Adrenal gland (tissue), 5 donors: ENCODE data around the gene NUCKS1.

Experiments
- POLR2A ChIP-seq, 2 donors: fragments of 450-650 bp; IDR thresholded peaks; one replicate each; pipeline ENCODE4 v1.6.1; 2017; ENCODE audit warnings: antibody characterized with exemption in 2 of 2, mild to moderate bottlenecking in 2 of 2, moderate library complexity in 1 of 2
- TF ChIP-seq, protein P1 (sequence below), 6 experiments: fragments of 450-650 bp in 4 of 6; fragments of 200-600 bp in 2 of 6; sonication (generic) in 1 of 6; IDR thresholded peaks; 1 replicate in 5 of 6; 2 replicates in 1 of 6; pipeline versions ENCODE4 v1.5.1 to v1.8.0; 2016 to 2021; ENCODE audit warnings: antibody characterized with exemption in 6 of 6, mild to moderate bottlenecking in 2 of 6, moderate library complexity in 1 of 6
- donor health status: DM: no; HTN: no; CAD: no.

DNA sequence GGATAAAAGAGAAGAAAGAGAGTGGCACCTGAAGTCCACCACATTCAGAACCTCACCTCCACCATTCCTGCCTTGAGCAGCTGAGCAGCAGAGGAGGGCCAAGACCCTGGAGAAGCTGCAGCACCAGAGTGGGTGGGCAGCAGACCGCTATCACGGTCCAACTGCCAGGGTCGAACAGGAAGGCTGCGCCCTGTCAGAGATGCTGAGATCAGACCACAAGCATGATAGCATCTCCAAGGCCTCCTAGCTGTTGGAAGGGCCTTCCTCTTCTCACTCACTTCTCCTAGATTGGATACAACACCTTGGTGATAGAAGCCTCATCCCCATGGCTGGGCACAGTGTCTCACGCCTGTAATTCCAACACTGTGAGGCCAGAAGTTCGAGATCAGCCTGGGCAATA, 57.6 kb downstream of the NUCKS1 start:
- TF ChIP-seq, protein P1, sequence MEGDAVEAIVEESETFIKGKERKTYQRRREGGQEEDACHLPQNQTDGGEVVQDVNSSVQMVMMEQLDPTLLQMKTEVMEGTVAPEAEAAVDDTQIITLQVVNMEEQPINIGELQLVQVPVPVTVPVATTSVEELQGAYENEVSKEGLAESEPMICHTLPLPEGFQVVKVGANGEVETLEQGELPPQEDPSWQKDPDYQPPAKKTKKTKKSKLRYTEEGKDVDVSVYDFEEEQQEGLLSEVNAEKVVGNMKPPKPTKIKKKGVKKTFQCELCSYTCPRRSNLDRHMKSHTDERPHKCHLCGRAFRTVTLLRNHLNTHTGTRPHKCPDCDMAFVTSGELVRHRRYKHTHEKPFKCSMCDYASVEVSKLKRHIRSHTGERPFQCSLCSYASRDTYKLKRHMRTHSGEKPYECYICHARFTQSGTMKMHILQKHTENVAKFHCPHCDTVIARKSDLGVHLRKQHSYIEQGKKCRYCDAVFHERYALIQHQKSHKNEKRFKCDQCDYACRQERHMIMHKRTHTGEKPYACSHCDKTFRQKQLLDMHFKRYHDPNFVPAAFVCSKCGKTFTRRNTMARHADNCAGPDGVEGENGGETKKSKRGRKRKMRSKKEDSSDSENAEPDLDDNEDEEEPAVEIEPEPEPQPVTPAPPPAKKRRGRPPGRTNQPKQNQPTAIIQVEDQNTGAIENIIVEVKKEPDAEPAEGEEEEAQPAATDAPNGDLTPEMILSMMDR (IDR thresholded peaks at IDR 0.05): no peak
- no peak for TF ChIP-seq POLR2A (IDR thresholded peaks at IDR 0.05)
